Left lobe of liver (tissue), 2 donors: Measurements from ENCODE around the gene NAA25. TPM values are rescaled to one million over a fixed set of nuclear protein-coding genes. Genes with fewer than 3 reads are reported as not detected.

Experiments used
- ATAC-seq: fragments of 200-7000 bp; cut with Tn5 transposase; one replicate; pipeline ENCODE4 v1.9.1; 2020; ENCODE audit warnings: mild to moderate bottlenecking, moderate library complexity
- DNase-seq: peaks from one replicate; pipeline ENCODE4 v3.0.0-alpha.2; 2020; ENCODE audit warnings: low spot score
- total RNA-seq: library from RNA; stranded (reverse); gene quantifications from one replicate; pipeline ENCODE4 v1.2.1, GENCODE V29; 2021
- donor health status: DM: no; HTN: no; CAD: no; lungs with moderate emphysema.
- donor health status: DM: no; HTN: yes; CAD: no.

Gene NAA25
- total RNA-seq, 1 donor from 2014 or later: 7.6 TPM

DNA sequence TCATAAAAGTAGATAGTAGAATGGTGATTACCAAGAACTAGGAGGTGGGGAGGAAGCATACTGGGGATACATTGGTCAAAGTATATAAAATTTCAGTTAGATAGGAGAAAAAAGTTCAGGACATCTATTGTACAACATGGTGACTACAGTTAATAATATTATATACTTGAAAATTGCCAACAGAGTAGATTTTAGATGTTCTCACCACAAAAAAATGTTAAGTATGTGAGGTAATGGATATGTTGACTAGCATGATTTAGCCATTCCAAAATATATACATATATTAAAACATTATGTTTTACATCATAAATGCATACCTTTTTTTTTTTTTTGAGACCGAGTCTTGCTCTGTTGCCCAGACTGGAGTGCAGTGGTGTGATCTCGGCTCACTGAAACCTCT is 126.6 kb downstream of the NAA25 start:
- DNase-seq: no peak
- no peak for ATAC-seq

DNA sequence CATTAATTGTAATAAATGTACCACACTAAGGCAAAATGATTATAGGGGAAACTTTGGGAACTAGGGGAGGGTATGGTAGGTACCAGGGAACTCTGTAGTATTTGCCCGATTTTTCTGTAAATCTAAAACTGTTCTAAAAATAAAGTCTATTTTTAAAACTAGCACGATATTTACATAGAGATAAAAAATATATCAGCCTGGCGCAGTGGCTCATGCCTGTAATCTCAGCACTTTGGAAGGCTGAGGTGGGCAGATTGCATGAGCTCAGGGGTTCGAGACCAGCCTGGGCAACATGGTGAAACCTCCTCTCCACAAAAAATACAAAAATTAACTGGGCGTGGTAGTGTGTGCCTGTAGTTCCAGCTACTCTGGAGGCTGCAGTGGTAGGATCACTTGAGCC is 128.0 kb downstream of the NAA25 start:
- ATAC-seq (no peak), DNase-seq (no peak)

DNA sequence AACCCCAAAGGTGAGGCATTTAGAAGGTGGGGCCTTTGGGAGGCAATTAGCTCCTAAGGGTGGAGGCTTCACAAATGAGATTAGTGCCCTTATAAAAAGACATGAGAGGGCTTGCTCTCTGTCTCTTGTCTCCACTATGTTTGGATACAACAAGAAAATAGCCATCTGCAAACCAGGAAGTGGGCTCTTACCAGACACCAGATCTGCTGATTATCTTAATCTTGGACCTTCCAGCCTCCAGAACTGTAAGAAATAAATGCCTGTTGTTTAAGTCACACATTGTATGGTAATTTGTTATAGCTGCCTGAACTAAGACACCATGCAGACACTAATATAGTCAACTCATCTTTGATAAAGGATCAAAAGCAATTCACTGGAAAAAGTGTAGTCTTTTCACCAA is 130.0 kb downstream of the NAA25 start:
- ATAC-seq (no peak), DNase-seq (no peak)

DNA sequence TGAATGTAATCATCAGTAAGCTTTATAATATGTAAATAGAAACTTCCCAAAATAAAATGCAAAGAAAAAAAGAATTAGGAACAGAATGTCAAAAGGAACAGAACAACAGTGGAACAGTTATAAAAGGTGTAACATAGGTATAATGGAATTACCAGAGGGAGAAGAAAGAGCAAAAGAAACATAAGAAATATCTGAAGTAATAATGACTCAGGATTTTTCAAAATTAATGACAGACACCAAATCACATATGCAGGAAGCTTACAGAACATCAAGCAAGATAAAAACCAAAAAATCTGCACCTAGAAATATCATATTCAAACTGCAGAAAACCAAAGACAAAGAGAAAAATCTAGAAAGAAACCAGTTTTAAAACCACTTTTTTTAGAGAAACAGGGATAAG is 131.7 kb downstream of the NAA25 start:
- ATAC-seq (no peak), DNase-seq (no peak)

Other genes with a start within 250 kb of the NAA25 start
- gene TMEM116, start 95.6 kb downstream of the NAA25 start, total RNA-seq: 9.1 TPM
- 98.3 TPM for gene ERP29, start 95.4 kb downstream of the NAA25 start, total RNA-seq
- 9.8 TPM for gene TRAFD1, start 16.8 kb upstream of the NAA25 start, total RNA-seq